Epidermal melanocyte (primary cell): ENCODE results near the gene UQCC2.

ENCODE experiments used
- DNase-seq: peaks from one replicate; pipeline ENCODE4 v3.0.0; 2011; ENCODE audit warnings: low spot score; ENCODE audit not compliant: insufficient read length

UQCC2 gene

DNA sequence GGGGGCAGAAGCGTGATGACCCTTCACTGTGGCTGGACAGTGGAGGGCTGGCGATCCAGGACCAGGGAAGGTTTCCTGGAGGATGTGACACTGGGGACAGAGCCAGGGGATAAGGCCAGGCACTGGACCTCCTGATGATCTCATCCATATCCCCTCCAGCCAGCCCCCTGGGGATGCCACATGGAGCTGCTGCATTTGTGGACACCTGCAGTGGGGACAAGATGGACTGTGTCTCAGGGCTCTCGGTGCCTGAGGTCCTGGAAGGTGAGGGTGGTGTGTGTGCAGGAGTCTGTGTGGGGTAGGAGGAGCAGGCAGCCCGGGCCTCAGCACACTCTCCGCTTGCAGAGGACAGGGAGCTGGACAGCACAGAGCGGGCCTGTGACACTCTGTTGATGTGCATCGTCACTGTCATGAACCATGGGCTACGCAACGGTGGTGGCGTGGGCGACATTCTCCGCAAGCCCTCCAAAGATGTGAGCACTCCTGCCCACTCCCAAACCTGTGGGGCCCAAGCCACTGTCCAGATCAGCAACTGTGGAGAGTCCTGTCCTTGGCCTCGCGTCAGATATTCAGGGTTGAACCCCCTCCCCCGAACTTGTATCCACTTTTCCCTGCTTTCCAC is 19.9 kb downstream of the UQCC2 start:
- no peak for DNase-seq

DNA sequence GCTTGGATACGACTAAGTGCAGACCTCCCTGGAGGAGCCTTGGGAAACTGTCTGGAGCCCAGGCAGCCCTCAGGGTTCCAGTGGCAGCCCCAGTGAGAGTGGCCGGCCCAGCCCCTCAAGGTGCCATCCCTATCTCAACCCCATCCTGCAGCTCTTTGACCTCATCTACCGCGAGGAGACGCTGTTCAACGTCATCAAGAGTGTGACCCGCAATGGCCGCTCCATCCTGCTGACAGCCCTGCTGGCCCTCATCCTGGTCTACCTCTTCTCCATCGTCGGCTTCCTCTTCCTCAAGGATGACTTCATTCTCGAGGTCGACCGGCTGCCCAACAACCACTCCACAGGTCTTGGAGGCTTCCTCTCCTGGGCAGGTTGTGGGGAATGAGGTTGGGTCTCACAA is 20.7 kb downstream of the UQCC2 start:
- no peak for DNase-seq

DNA sequence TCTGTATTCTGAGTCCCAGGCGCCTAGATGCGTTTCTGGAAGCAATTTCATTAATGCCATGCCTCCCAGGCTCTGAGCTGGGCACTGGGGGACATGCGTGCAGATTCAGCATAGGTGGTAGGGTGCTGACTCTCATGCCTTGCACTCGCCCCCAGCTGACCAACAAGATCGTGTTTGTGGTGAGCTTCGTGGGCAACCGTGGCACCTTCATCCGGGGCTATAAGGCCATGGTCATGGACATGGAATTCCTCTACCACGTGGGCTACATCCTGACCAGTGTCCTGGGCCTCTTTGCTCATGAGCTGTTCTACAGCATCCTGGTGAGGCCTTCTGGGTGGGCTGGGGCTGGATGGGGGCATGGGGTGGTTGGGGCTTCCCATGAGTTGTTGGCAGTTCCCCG is 21.6 kb downstream of the UQCC2 start:
- DNase-seq: no peak

DNA sequence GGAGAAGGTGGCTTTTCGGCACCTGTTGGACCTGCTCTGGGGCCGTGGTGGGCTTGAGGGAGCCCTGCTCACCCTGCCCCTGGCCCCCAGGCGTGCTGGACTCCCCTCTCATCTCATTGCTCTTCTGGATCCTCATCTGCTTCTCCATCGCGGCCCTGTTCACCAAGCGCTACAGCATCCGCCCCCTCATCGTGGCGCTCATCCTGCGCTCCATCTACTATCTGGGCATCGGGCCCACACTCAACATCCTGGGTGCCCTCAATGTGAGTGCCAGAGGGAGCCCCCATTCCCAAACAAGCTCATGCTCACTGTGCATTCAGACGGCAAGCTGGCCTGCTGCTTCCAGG is 22.4 kb downstream of the UQCC2 start:
- DNase-seq: no peak

DNA sequence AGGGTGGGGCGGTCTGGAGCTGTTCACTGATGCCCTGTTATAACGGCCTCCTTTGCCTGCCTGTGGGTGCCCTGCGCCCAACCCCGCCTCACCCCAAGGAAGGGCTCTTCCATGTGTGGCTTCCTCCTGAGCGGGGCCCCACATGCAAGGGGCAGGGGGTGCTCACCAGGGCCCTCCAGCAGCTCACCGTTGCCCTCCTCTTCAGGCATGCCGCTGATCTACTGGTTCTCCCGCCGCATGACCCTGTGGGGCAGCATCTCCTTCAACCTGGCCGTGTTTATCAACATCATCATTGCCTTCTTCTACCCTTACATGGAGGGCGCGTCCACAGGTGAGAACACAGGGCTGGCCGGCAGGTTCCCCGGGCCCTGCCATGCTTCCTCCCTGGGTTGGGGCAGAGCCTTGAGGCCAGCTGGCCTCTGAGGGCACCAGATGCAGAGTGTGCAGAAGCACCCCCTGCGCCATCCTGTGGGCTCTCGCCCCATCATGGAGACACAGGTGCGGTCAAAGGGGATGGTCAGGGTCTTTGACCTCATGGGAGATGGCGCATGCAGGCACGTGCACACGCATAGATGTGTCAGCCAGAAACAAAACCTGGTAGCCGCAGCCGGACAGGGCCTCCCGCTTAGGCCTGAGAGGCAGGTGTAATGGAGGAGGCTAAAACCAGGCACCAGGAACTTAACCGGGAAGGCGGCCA is 22.9 kb downstream of the UQCC2 start:
- DNase-seq: no peak

DNA sequence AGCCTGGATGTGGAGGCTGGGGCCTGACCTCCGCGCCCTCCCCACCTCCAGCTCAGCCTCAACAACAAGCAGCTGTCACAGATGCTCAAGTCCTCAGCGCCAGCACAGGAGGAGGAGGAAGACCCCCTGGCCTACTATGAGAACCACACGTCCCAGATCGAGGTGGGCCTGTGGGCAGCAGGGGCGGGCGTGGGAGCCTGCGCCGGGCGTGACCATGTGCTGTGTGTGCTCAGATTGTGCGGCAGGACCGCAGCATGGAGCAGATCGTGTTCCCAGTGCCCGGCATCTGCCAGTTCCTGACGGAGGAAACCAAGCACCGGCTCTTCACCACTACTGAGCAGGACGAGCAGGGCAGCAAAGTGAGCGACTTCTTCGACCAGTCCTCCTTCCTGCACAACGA is 23.5 kb downstream of the UQCC2 start:
- no peak for DNase-seq

DNA sequence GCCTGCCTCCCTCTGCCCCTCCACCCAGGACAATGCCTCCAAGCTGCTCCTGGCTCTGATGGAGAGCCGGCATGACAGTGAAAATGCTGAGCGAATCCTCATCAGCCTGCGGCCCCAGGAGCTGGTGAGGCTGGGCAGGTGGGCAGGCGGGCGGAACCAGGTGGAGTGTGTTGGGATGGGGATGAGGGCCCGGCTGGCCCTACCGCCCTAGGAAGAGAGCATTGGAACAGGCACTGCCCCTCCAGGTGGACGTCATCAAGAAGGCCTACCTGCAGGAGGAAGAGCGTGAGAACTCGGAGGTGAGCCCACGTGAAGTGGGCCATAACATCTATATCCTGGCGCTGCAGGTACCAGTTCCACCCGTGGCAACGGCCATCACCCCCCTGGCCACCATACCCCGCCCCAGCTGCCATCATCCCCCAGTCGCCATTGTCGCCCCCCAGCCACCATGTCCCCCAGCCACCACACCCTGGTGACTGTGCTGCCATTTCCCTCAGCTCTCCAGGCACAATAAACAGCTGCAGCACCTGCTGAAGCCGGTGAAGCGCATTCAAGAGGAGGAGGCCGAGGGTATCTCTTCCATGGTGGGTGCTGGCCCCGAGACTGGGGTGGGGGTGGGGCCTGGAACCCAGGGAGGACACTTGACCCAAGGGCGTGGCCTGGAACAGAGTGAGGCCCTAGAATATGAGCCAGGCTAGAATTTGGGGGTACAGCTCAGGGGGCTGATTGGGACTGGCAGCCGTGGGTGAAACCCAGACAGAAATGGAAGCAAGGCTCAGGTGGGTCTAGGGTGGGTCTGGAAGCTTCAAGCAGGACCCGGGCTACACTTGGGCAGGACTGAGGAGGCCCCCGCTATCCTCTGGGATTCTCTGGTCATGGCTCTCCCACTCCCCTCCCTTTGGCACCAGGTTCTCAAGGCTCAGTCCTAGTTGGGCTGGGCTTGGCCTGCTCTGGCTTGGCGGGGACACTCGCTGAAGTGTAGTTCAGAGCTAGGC is 24.2 kb downstream of the UQCC2 start:
- no peak for DNase-seq

DNA sequence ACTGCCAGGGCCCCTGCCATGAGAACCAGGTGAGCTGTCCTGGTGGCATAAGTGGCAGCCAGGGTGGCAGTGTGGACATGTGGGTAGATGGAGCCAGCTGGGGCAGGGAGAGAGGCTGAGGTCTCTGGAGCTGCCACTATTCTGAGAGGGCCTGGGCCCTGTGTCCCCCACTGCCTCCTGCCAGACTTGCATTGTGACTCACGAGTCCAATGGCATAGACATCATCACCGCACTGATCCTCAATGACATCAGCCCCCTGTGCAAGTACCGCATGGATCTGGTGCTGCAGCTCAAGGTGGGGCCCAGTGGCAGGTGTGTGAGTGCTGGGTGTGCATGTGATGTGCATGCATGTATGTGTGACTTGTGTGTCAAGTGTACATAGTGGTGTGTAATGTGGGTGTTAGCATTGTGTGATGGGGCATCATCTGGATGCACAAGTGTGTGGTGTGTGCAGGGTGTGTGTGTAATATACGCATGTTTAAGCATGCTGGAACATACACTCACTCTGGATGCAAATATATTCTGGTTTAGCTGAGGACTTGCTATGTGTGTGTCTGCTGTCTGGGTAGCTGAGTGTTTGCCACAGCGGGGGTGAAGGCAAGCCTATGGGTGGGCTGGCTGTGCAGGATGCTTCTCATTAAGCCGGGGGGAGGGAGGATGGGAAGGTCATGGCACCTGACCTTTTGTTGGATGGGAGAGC is 25.1 kb downstream of the UQCC2 start:
- no peak for DNase-seq

DNA sequence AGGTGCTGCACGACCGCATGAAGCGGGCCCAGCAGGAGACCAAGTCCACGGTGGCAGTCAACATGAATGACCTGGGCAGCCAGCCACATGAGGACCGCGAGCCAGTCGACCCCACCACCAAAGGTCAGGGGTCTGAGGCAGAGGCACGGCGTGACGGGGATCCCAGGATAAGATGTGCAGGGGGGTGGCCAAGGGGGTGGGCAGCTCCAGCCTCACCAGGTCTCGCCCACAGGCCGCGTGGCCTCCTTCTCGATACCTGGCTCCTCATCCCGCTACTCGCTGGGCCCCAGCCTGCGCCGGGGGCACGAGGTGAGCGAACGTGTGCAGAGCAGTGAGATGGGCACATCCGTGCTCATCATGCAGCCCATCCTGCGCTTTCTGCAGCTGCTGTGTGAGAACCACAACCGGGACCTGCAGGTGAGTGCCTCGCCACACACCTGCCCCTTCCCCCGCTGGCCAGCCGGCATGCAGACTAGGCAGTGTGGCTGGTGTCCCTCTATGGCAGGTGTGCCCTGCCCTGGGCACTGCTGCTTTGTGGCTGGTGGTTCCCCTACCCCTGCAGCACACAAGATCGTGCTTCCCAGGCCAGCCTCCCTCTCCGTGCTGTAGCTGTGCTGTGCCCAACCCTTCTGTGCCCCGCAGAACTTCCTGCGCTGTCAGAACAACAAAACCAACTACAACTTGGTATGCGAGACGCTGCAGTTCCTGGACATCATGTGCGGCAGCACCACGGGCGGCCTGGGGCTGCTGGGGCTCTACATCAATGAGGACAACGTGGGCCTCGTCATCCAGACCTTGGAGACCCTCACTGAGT is 25.9 kb downstream of the UQCC2 start:
- no peak for DNase-seq

DNA sequence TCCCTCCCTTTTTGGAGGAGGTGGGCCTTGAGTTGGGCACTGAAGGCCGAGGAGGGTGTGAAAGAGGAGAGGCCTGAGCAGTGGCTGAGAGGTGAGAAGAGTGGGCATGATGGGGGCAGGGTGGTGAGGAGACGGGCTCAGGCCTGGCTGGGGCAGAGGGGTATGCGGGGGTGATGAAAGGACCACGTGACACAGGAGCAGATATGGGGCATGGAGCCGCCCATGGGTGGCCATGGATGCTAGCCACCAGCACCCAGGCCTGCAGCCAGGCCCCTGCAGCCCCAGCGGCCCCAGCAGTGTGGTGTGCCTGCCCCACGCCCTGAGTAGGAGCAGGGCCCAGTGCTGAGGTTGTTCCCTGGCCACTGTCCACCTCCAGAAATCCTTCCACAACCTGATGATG is 26.5 kb downstream of the UQCC2 start:
- DNase-seq: no peak

DNA sequence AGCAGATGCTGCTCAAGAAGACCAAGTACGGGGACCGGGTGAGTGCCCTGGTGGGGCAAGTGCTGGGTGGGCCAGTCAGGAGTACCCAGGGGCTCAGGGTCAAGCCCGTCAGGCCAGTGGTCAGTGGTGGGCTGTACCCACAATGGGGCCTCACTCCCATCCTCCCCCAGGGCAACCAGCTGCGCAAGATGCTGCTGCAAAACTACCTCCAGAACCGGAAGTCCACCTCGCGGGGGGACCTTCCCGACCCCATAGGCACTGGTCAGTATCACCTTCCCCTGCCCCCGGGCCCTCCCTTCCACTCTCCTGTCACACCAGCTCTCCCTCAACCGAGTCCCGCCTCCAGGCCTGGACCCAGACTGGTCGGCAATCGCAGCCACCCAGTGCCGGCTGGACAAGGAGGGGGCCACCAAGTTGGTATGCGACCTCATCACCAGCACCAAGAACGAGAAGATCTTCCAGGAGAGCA is 27.0 kb downstream of the UQCC2 start:
- no peak for DNase-seq

DNA sequence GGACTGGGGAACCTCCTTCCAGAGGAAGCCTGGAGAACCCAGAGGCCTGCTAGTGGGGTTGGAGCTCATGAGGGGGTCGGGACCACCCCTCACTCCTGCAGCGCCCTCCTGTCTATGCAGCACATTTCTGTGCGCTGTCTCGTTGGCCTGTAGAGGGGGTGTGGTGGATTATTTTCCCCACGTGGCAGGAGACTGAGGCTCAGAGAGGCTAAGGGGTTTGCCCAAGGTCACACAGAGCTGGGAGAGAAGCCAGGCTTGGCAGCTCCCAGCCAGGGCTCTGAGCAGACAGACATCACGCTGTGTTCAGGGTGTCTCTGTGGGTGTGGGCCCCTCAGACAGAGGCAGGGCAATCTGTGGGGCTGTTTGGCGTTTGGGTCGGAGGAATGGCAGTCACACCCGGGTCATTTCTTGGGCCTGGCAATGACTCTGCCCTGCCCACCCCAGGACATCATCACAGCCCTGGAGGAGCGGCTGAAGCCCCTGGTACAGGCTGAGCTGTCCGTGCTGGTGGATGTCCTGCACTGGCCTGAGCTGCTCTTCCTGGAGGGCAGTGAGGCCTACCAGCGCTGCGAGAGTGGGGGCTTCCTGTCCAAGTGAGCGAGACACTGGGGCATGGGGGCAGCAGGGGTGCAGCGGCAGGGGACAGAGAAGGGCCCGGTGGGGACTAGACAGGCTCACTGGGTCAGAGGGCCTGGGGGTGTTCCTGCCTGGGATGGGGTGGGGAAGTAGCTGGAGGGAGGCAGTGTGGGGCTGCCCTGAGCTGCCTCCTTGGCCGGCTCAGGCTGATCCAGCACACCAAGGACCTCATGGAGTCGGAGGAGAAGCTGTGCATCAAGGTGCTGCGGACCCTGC is 27.7 kb downstream of the UQCC2 start:
- DNase-seq: no peak

DNA sequence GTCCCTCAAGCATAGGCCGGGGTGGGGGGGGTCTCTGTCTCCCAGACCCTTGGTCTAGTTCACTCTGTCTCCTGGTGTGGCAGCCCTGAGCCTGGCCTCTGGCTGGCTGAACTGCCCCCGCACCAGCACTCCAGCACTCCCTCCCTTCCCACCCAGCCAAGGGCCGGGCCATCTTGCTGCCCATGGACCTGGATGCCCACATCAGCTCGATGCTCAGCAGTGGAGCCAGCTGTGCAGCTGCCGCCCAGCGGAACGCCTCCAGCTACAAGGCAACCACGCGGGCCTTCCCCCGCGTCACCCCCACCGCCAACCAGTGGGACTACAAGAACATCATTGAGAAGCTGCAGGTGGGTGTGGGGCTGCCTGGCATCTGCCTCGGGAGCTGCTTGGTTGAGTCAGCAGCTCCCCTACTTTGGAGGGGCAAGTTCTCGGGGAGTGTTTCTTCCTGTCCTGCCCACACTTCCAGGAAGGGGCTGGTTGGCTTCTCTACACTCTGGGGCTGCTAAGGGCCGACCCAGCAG is 28.4 kb downstream of the UQCC2 start:
- peak; percentile 81 for DNase-seq

DNA sequence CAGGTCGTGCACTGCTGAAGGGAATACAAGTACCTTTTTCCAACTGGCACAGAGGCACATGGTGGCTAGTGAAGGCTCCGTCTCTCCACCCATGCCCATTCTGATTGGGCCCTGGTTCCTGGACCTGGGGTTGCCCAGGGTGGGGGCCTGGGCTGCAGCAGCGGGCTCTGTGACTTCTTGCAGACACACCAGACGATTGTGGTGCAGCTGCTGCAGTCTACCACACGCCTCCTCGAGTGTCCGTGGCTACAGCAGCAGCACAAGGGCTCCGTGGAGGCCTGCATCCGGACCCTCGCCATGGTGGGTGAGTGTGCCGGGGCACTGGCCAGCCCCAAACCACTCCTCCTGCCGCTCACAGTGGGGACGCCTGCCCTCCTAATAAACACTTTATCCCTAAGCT is 29.2 kb downstream of the UQCC2 start:
- DNase-seq: no peak

DNA sequence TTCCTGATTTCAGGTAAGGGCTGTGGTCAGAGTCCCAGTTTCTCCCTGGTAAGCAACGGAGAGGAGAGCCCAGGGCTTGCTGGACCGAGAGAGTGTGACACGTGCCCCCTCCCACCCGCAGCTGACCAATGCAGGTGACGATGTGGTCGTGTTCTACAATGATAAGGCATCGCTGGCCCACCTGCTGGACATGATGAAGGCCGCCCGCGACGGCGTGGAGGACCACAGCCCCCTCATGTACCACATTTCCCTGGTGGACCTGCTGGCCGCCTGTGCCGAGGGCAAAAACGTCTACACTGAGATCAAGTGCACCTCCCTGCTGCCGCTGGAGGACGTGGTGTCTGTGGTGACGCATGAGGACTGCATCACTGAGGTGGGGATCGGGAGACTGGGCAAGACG is 31.7 kb downstream of the UQCC2 start:
- no peak for DNase-seq

DNA sequence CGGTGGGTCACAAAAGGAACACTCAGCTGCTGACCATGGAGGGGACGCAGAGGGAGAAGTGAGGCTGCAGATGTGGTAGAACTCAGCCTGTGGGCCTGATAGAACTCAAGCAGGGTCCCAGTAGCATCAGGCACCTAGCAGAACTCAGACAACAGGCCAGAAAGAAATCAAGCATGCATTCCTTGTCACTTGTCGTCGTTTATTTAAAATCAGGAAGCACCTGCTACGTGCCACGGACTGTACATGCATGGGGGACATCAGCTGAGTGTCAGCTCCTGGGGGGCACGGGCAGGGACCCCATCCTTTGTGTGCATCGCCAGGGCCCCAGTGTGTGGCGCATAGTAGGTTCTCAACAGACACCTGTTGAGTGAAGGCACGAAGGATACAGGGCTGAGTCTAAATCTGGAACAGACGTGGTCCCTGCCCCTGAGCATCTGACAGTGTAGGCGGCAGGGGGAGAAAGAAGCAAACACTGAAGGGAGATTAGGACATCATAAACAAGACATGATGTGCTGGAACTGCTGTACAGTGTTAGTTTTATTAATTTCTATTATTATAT is 32.5 kb downstream of the UQCC2 start:
- DNase-seq: no peak

DNA sequence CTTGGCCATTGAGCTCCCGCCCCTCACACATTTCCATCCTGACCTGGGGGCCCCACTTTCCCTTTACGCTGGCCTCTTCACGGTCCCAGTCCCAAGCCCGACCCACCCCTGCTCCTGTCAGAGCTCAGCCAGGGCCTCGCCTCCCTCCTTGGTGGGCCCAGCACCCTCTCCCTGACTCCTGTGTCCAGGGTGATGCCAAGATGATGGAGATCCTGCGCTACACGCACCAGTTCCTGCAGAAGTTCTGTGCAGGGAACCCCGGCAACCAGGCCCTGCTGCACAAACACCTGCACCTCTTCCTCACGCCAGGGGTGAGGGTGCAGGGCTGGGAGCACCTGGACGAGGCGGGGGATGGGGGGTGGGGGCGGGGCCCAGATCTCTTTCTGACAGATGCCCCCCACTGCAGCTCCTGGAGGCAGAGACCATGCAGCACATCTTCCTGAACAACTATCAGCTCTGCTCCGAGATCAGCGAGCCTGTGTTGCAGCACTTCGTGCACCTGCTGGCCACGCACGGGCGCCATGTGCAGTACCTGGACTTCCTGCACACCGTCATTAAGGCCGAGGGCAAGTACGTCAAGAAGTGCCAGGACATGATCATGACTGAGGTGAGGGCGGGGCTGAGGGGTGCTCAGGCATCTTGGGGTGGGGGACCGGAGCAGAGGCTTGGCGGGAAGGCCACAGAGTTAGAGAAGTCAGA is 33.1 kb downstream of the UQCC2 start:
- no peak for DNase-seq

DNA sequence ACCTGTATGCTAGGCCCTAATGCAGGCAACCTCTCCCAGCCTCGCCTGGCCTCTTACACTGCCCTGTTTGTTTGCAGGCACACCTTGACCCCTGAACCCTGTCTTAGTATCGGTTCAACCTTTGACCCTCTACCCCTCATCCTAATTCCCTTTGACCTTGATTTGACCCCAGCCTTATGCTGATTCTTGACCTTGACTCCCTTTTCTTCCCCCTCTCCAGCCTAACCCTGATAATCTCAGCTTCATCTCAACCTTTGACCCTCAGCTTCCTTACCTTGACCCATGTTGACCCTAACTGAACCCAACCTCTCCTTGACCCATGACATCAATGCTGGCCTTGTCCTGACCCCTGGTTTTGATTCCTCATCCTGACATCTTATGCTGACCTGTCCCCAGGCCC is 33.8 kb downstream of the UQCC2 start:
- DNase-seq: no peak
